HepG2 (cell line): ENCODE results near the gene INPP4B. TPM values are rescaled to one million over a fixed set of nuclear protein-coding genes. Genes with fewer than 3 reads are reported as not detected.

Experiments
- ATAC-seq: fragments of 200-7000 bp; cut with Tn5 transposase; 3 replicates; pipeline ENCODE4 v1.9.1; 2020; ENCODE audit warnings: mild to moderate bottlenecking, moderate library complexity
- BruUV-seq: library from RNA; stranded (reverse); fragments of 400-500 nt; replicated peaks from 2 replicates; lab custom pipeline; 2021; lab: Mats Ljungman, UMichigan
- CTCF ChIA-PET: fragments of 300-600 bp; formaldehyde crosslinking; extraction: SDS; loops from one replicate; lab custom pipeline; 2021; ENCODE audit warnings: low total read pairs, inconsistent platforms, low intra/inter-chr PET ratio; lab: Yijun Ruan, JAX
- POLR2A ChIA-PET: fragments of 350-600 bp; sonication (Branson Sonifier 250); formaldehyde crosslinking; loops from one replicate; lab custom pipeline; 2020; ENCODE audit warnings: antibody characterized with exemption, inconsistent platforms; lab: Yijun Ruan, JAX
- DNase-seq: peaks from one replicate; pipeline ENCODE4 v3.0.0-alpha.2; 2015; ENCODE audit warnings: low spot score
- FAIRE-seq: peaks from 3 replicates; lab custom pipeline; 2011; peaks lifted over from hg19 to GRCh38; lab: Jason Lieb, UNC
- H2AFZ ChIP-seq: one replicate; pipeline ENCODE4 v1.6.1; 2011; ENCODE audit warnings: low read length, inconsistent platforms
- H3K27ac ChIP-seq: fragments of 300-600 bp; 3 replicates; pipeline ENCODE4 v1.8.0; 2011; ENCODE audit warnings: mixed run types, mild to moderate bottlenecking, mixed read lengths, low read length, inconsistent platforms; ENCODE audit not compliant: insufficient read depth; ENCODE audit errors: extremely low read length
- H3K27me3 ChIP-seq, 2 experiments: fragments of 200-600 bp in 1 of 2; 2 replicates in 1 of 2; 3 replicates in 1 of 2; pipeline versions ENCODE4 v1.6.0 to v1.8.0; 2011; ENCODE audit warnings: low read length in 2 of 2, mild to moderate bottlenecking in 2 of 2, moderate library complexity in 2 of 2, inconsistent platforms in 1 of 2; ENCODE audit not compliant: insufficient read depth in 2 of 2, control insufficient read depth in 1 of 2
- H3K36me3 ChIP-seq, 2 experiments: fragments of 200-600 bp in 1 of 2; replicated peaks in 1 of 2; 2 replicates in 1 of 2; 3 replicates in 1 of 2; pipeline versions ENCODE4 v1.5.1 to v1.8.0; 2011; ENCODE audit warnings: low read length in 2 of 2, inconsistent platforms in 1 of 2; ENCODE audit not compliant: insufficient read depth in 2 of 2, control insufficient read depth in 1 of 2
- H3K4me1 ChIP-seq: 2 replicates; pipeline ENCODE4 v1.5.1; 2012; ENCODE audit warnings: low read length, inconsistent platforms; ENCODE audit not compliant: insufficient read depth
- H3K4me2 ChIP-seq: 2 replicates; pipeline ENCODE4 v1.6.0; 2011; ENCODE audit warnings: low read depth, low read length, inconsistent platforms
- H3K4me3 ChIP-seq, 3 experiments: fragments of 200-600 bp in 1 of 3; sonication (generic), shearing (Covaris generic) in 1 of 3; replicated peaks in 1 of 3; 2 replicates each; pipeline ENCODE4 v1.5.1; 2011 to 2016; ENCODE audit warnings: low read length in 3 of 3, inconsistent platforms in 2 of 3, low read depth in 2 of 3, mild to moderate bottlenecking in 2 of 3, control low read depth in 1 of 3, mixed read lengths in 1 of 3; ENCODE audit not compliant: insufficient read depth in 1 of 3
- H3K79me2 ChIP-seq: one replicate; pipeline ENCODE4 v1.6.1; 2011; ENCODE audit warnings: low read length, inconsistent platforms; ENCODE audit not compliant: insufficient read depth
- H3K9ac ChIP-seq: 2 replicates; pipeline ENCODE4 v1.6.0; 2011; ENCODE audit warnings: mild to moderate bottlenecking, low read depth, low read length, inconsistent platforms; ENCODE audit not compliant: insufficient read depth
- H3K9me3 ChIP-seq: 2 replicates; pipeline ENCODE4 v1.5.1; 2012; ENCODE audit warnings: mild to moderate bottlenecking, low read length
- H4K20me1 ChIP-seq: 2 replicates; pipeline ENCODE4 v1.6.0; 2011; ENCODE audit warnings: inconsistent platforms, mild to moderate bottlenecking, low read length, moderate library complexity; ENCODE audit not compliant: insufficient read depth
- AKNA ChIP-seq: sonication (generic); formaldehyde crosslinking; IDR thresholded peaks from 2 replicates; pipeline ENCODE4 v1.4.0; 2020; ENCODE audit warnings: missing genetic modification reagents, borderline replicate concordance
- GRHL1 ChIP-seq: sonication (generic); formaldehyde crosslinking; conservative IDR thresholded peaks from 2 replicates; pipeline ENCODE4 v1.8.0; 2022; ENCODE audit warnings: missing genetic modification reagents
- HIC2 ChIP-seq: sonication (generic); formaldehyde crosslinking; IDR thresholded peaks from 2 replicates; pipeline ENCODE4 v1.9.0; 2022; ENCODE audit warnings: low read depth, missing genetic modification reagents
- HINFP ChIP-seq: sonication (generic); formaldehyde crosslinking; IDR thresholded peaks from 2 replicates; pipeline ENCODE4 v1.4.0; 2020; ENCODE audit warnings: low read depth, mild to moderate bottlenecking, missing genetic modification reagents
- HOXA9 ChIP-seq: sonication (generic); formaldehyde crosslinking; IDR thresholded peaks from 2 replicates; pipeline ENCODE4 v1.8.1; 2022; ENCODE audit warnings: missing genetic modification reagents, mild to moderate bottlenecking, moderate library complexity, borderline replicate concordance
- LBX2 ChIP-seq: sonication (generic); formaldehyde crosslinking; IDR thresholded peaks from 2 replicates; pipeline ENCODE4 v1.5.0; 2020; ENCODE audit warnings: missing genetic modification reagents, mild to moderate bottlenecking, borderline replicate concordance
- MYC ChIP-seq: sonication (generic); formaldehyde crosslinking; IDR thresholded peaks from 2 replicates; pipeline ENCODE4 v1.9.0; 2021; ENCODE audit warnings: missing genetic modification reagents, borderline replicate concordance
- NFATC3 ChIP-seq: sonication (generic); formaldehyde crosslinking; IDR thresholded peaks from 2 replicates; pipeline ENCODE4 v1.5.1; 2020; ENCODE audit warnings: mild to moderate bottlenecking, missing genetic modification reagents
- NFYC ChIP-seq: IDR thresholded peaks from 2 replicates; pipeline ENCODE4 v1.6.1; 2016; ENCODE audit warnings: missing genetic modification reagents, missing compliant biosample characterization
- SP5 ChIP-seq: IDR thresholded peaks from 2 replicates; pipeline ENCODE4 v1.6.1; 2016; ENCODE audit warnings: low read depth, borderline replicate concordance
- TBX3 ChIP-seq: fragments of 450-650 bp; IDR thresholded peaks from 2 replicates; pipeline ENCODE4 v1.6.1; 2017; ENCODE audit warnings: antibody characterized with exemption, mild to moderate bottlenecking, inconsistent platforms, borderline replicate concordance
- ZNF317 ChIP-seq: sonication (generic); formaldehyde crosslinking; IDR thresholded peaks from 2 replicates; pipeline ENCODE4 v1.5.0; 2020; ENCODE audit warnings: mild to moderate bottlenecking, missing genetic modification reagents
- ZNF549 ChIP-seq: sonication (generic); formaldehyde crosslinking; IDR thresholded peaks from 2 replicates; pipeline ENCODE4 v1.5.0; 2020; ENCODE audit warnings: missing genetic modification reagents
- ZNF777 ChIP-seq: sonication (generic); formaldehyde crosslinking; IDR thresholded peaks from 2 replicates; pipeline ENCODE4 v1.4.0; 2020; ENCODE audit warnings: missing genetic modification reagents
- WGBS: methylation state at CpG from one replicate; pipeline ENCODE4 v1.1.6; 2017; ENCODE audit warnings: low lambda C conversion rate; 5-methylcytosine and 5-hydroxymethylcytosine counted together
- in situ Hi-C: cut with HindIII; loops from 2 replicates; pipeline ENCODE4 v1.10.0; 2017; ENCODE audit warnings: low pct_unique_long_range_greater_than_20kb; ENCODE audit not compliant: extremely low pct_ligation_motif_present
- intact Hi-C: fragments of 100-400 bp; cut with micrococcal nuclease; formaldehyde crosslinking; loops from one replicate; pipeline ENCODE4 v1.10.0; 2022; ENCODE audit not compliant: unreplicated experiment
- polyA plus RNA-seq, 8 experiments: library from polyadenylated mRNA; depleted of rRNA in 3 of 8; stranded (reverse) in 7 of 8; unstranded in 1 of 8; fragments of >200 nt; fragmentation: Illumina TruSeq in 4 of 8; extraction: Trizol in 4 of 8; gene quantifications; 2 replicates each; pipeline versions ENCODE4 v1.2.1 to v1.2.3, GENCODE V29; 2011 to 2016; ENCODE audit warnings: low read depth in 4 of 8, missing spikeins in 1 of 8, mixed read lengths in 1 of 8; ENCODE audit not compliant: insufficient read depth in 1 of 8
- total RNA-seq, 5 experiments: library from RNA; depleted of rRNA; stranded (reverse); fragments of >200 nt; fragmentation: Illumina TruSeq; extraction: Trizol; gene quantifications; 2 replicates each; pipeline ENCODE4 v1.2.3, GENCODE V29; 2016; ENCODE audit warnings: low read depth in 1 of 5

Gene INPP4B
- total and polyA plus RNA-seq, 2 of the 13 experiments (the other 11 are each of a cell fraction or from before 2014, with no cell fraction given): not detected

- FAIRE-seq (no peak), DNase-seq (no peak), ATAC-seq (no peak)
- no peak overlapping the region for H3K27ac ChIP-seq
- H3K79me2 ChIP-seq: no peaks in the 10 kb centered on the region
- BruUV-seq: no TSS peak
- CTCF ChIA-PET: no interaction called here
- H3K4me2 ChIP-seq: no peak overlapping the region
- intact Hi-C loops: no loop called here
- H4K20me1 ChIP-seq: no peaks in the 10 kb centered on the region
- H3K4me1 ChIP-seq: no peaks in the 10 kb centered on the region
- POLR2A ChIA-PET: no interaction called here
- H3K9me3 ChIP-seq: peaks cover 32% of the 10 kb centered on the region
- H2AFZ ChIP-seq: no peak overlapping the region
- H3K4me3 ChIP-seq: no peak overlapping the region
- 5% methylated on average over 3 of the region's 3 CpGs for WGBS
- no peak overlapping the region for H3K9ac ChIP-seq
- H3K27me3 ChIP-seq: no peaks in the 10 kb centered on the region
- H3K36me3 ChIP-seq: no peaks in the 10 kb centered on the region
- in situ Hi-C loops: no loop called here
- TF ChIP-seq SP5 (CRISPR knock-in tag) (no peak), NFATC3 (CRISPR knock-in tag) (no peak), LBX2 (CRISPR knock-in tag) (no peak), HINFP (CRISPR knock-in tag) (no peak), MYC (CRISPR knock-in tag) (no peak), HOXA9 (CRISPR knock-in tag) (no peak), NFYC (CRISPR knock-in tag) (no peak), ZNF549 (CRISPR knock-in tag) (no peak), TBX3 (no peak), AKNA (no peak), HIC2 (CRISPR knock-in tag) (no peak), ZNF317 (CRISPR knock-in tag) (no peak), ZNF777 (no peak), GRHL1 (no peak)
Observed at GRCh38 chr4:142574306-142574705, 271.8 kb downstream of the INPP4B start.
